ENCODE measurements around the gene GRIK1. TPM values are rescaled to one million over a fixed set of nuclear protein-coding genes. Genes with fewer than 3 reads are reported as not detected.

The GRIK1 gene
- total and polyA plus RNA-seq, 2 donors (not counting 1 experiment from before 2014, with no cell fraction given): not detected

- Histone ChIP-seq H3K9ac (ENCODE audit: low read length) (no peak overlapping the region), H3K4me2 (replicated peaks; ENCODE audit: low read depth, low read length, poor library complexity, severe bottlenecking) (no peak overlapping the region), H3K36me3 (replicated peaks in 1 of 2; ENCODE audit: control extremely low read depth in 1 of 2, control insufficient read depth in 1 of 2, extremely low read depth in 1 of 2, insufficient read depth in 2 of 2, low read length in 1 of 2) (no peaks in the 10 kb centered on the region), H3K27ac (ENCODE audit: low read length in 2 of 2) (no peak overlapping the region), H3K4me3 (ENCODE audit: control extremely low read depth in 1 of 5, extremely low read depth in 1 of 5, insufficient read depth in 1 of 5, low read depth in 2 of 5, low read length in 4 of 5) (no peak overlapping the region), H2AFZ (ENCODE audit: insufficient read depth, low read depth, low read length, poor library complexity, severe bottlenecking) (no peak overlapping the region), H3K4me1 (ENCODE audit: control insufficient read depth in 2 of 2, insufficient read depth in 2 of 2, low read length in 2 of 2) (no peaks in the 10 kb centered on the region), H3K9me3 (ENCODE audit: control extremely low read depth in 1 of 3, control insufficient read depth in 2 of 3, insufficient read depth in 1 of 3, low read length in 2 of 3) (peaks cover 0 to 3% (median 0%) of the 10 kb centered on the region in 3 donors), H3K27me3 (replicated peaks in 1 of 4; ENCODE audit: control extremely low read depth in 1 of 4, control insufficient read depth in 3 of 4, insufficient read depth in 4 of 4, low read length in 3 of 4) (no peaks in the 10 kb centered on the region), H4K20me1 (ENCODE audit: control insufficient read depth, insufficient read depth, low read length, poor library complexity, severe bottlenecking) (no peaks in the 10 kb centered on the region), H3K79me2 (ENCODE audit: control insufficient read depth, insufficient read depth, low read length) (no peaks in the 10 kb centered on the region)
- TF ChIP-seq CTCF (IDR thresholded peaks at IDR 0.05): no peak
- TF ChIP-seq EZH2 (IDR thresholded peaks at IDR 0.05; ENCODE audit: borderline replicate concordance, insufficient read depth, low read depth, low read length, poor library complexity, severe bottlenecking): no peak
- Mint-ChIP-seq H3K27me3 (peaks cover 2% of the 10 kb centered on the region), H3K9me3 (ENCODE audit: insufficient read depth) (no peaks in the 10 kb centered on the region), H3K4me1 (no peaks in the 10 kb centered on the region), H3K27ac (no peak overlapping the region), H3K4me3 (no peak overlapping the region)
- ChIA-PET CTCF (no interaction called here), POLR2A (no interaction called here)
- ATAC-seq (ENCODE audit: low read depth) (no peak), DNase-seq (no peak)
- WGBS (ENCODE audit: insufficient coverage): no CpG with 5 or more reads among the region's 9 CpGs
- intact Hi-C loops (cut with micrococcal nuclease): no loop called here
These were observed 7.3 kb upstream of the GRIK1 start for GRCh38 chr21:29947119-29947518.

- H3K9ac ChIP-seq (ENCODE audit: low read length): no peak overlapping the region
- Mint-ChIP-seq H3K4me3 (no peak overlapping the region), H3K27ac (no peak overlapping the region), H3K9me3 (ENCODE audit: insufficient read depth) (no peaks in the 10 kb centered on the region), H3K4me1 (no peaks in the 10 kb centered on the region), H3K27me3 (peaks cover 21% of the 10 kb centered on the region)
- no peak for DNase-seq
- H3K4me2 ChIP-seq (replicated peaks; ENCODE audit: low read depth, low read length, poor library complexity, severe bottlenecking): no peak overlapping the region
- peaks cover 0 to 12% (median 5%) of the 10 kb centered on the region in 4 experiments for H3K27me3 ChIP-seq (replicated peaks in 1 of 4; ENCODE audit: control extremely low read depth in 1 of 4, control insufficient read depth in 3 of 4, insufficient read depth in 4 of 4, low read length in 3 of 4)
- TF ChIP-seq CTCF (IDR thresholded peaks at IDR 0.05) (no peak), EZH2 (IDR thresholded peaks at IDR 0.05; ENCODE audit: borderline replicate concordance, insufficient read depth, low read depth, low read length, poor library complexity, severe bottlenecking) (no peak)
- H3K4me3 ChIP-seq (ENCODE audit: control extremely low read depth in 1 of 5, extremely low read depth in 1 of 5, insufficient read depth in 1 of 5, low read depth in 2 of 5, low read length in 4 of 5): no peak overlapping the region
- peaks cover 0 to 14% (median 0%) of the 10 kb centered on the region in 3 donors for H3K9me3 ChIP-seq (ENCODE audit: control extremely low read depth in 1 of 3, control insufficient read depth in 2 of 3, insufficient read depth in 1 of 3, low read length in 2 of 3)
- H3K4me1 ChIP-seq (ENCODE audit: control insufficient read depth in 2 of 2, insufficient read depth in 2 of 2, low read length in 2 of 2): no peaks in the 10 kb centered on the region
- H2AFZ ChIP-seq (ENCODE audit: insufficient read depth, low read depth, low read length, poor library complexity, severe bottlenecking): no peak overlapping the region
- no peaks in the 10 kb centered on the region for H3K36me3 ChIP-seq (replicated peaks in 1 of 2; ENCODE audit: control extremely low read depth in 1 of 2, control insufficient read depth in 1 of 2, extremely low read depth in 1 of 2, insufficient read depth in 2 of 2, low read length in 1 of 2)
- intact Hi-C loops (cut with micrococcal nuclease): no loop called here
- no peaks in the 10 kb centered on the region for H4K20me1 ChIP-seq (ENCODE audit: control insufficient read depth, insufficient read depth, low read length, poor library complexity, severe bottlenecking)
- H3K79me2 ChIP-seq (ENCODE audit: control insufficient read depth, insufficient read depth, low read length): no peaks in the 10 kb centered on the region
- POLR2A ChIA-PET: no interaction called here
- CTCF ChIA-PET: no interaction called here
- no peak overlapping the region for H3K27ac ChIP-seq (ENCODE audit: low read length in 2 of 2)
- 100% methylated on average over 3 of the region's 4 CpGs for whole genome bisulfite sequencing (ENCODE audit: insufficient coverage)
- no peak for ATAC-seq (ENCODE audit: low read depth)
These were observed 4.1 kb upstream of the GRIK1 start for GRCh38 chr21:29943885-29944284.
